Neural cell (in vitro differentiated cells): ENCODE data around the gene ADRA2A.

Experiments used
- CTCF ChIP-seq: fragments of 450-650 bp; IDR thresholded peaks from 2 replicates; pipeline ENCODE4 v1.5.1; 2014; ENCODE audit warnings: antibody characterized with exemption, mild to moderate bottlenecking, moderate library complexity; ENCODE audit not compliant: poor library complexity, severe bottlenecking
- EP300 ChIP-seq: fragments of 450-650 bp; conservative IDR thresholded peaks from 2 replicates; pipeline ENCODE4 v1.6.1; 2014; ENCODE audit warnings: antibody characterized with exemption, mild to moderate bottlenecking, moderate library complexity; ENCODE audit not compliant: poor library complexity, severe bottlenecking
- EZH2 ChIP-seq: fragments of 200-600, 300-800 bp; shearing (Covaris generic), sonication (generic); IDR thresholded peaks from 2 replicates; pipeline ENCODE4 v1.6.1; 2014; ENCODE audit warnings: antibody characterized with exemption, low read length, borderline replicate concordance, mild to moderate bottlenecking; ENCODE audit not compliant: insufficient read depth, poor library complexity, severe bottlenecking
- MXI1 ChIP-seq: fragments of 450-650 bp; conservative IDR thresholded peaks from 2 replicates; pipeline ENCODE4 v1.6.1; 2014; ENCODE audit warnings: antibody characterized with exemption, mild to moderate bottlenecking; ENCODE audit not compliant: poor library complexity, severe bottlenecking
- POLR2AphosphoS5 ChIP-seq: IDR thresholded peaks from 2 replicates; pipeline ENCODE4 v1.6.1; 2012
- RAD21 ChIP-seq: fragments of 450-650 bp; conservative IDR thresholded peaks from 2 replicates; pipeline ENCODE4 v1.6.1; 2014; ENCODE audit warnings: antibody characterized with exemption, mild to moderate bottlenecking, moderate library complexity
- REST ChIP-seq: IDR thresholded peaks from 2 replicates; pipeline ENCODE4 v1.6.1; 2012; ENCODE audit warnings: borderline replicate concordance

DNA sequence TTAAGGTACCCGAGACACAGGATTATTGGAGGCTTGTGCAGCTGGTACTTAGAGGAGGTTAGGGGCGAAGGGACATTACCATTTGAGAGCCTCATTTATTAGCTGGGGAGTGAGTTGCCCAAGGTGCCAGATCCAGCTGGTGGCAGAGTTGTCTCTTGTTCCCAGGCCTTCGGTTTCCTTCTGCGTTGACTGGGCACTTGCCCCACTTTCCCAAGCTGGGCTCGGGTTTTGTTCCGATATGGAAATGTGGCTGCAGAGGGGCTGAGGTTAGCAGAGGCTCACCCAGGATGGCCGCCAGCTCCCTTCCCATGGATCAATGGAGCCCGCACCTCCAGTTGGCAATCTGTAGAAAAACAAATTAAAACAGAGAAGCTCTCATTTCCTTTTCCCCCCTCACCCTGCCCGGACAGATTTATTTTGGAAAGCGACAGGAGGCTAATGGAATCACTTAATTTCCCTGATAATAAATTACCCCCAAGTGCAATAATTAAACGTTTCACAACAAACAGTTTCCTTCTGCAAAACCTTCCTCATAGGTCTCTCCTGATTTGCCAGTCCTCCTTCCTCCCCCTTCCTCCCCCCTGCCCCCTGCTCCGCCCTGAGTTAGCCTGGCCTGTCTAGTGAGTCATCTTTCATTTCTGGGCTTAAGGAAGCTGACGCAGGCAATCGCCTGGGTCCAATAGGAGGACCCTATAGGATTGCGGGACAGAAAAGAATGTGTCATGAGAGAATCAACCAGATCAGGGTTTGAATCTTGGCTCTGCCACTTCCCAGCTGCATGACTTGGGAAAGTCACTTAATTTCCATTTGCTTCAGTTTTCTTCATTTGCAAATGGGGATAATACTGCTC, 51.7 kb downstream of the ADRA2A start:
- no peak for TF ChIP-seq CTCF
- no peak for TF ChIP-seq EZH2
- TF ChIP-seq POLR2AphosphoS5: no peak
- no peak for TF ChIP-seq MXI1
- no peak for TF ChIP-seq RAD21
- TF ChIP-seq REST: no peak
- TF ChIP-seq EP300: no peak
